HepG2 (cell line): ENCODE data around the gene KRTAP5-8. TPM values are rescaled to one million over a fixed set of nuclear protein-coding genes. Genes with fewer than 3 reads are reported as not detected.
"Not testable (repeated sequence)": the region's sequence is repeated elsewhere in the genome, so short reads cannot be mapped to it uniquely, and the experiment has no call there.

Experiments
- ARNTL ChIP-seq: sonication (generic); formaldehyde crosslinking; IDR thresholded peaks from 2 replicates; pipeline ENCODE4 v1.4.0; 2020; ENCODE audit warnings: mild to moderate bottlenecking, missing genetic modification reagents
- CREM ChIP-seq, 2 experiments: sonication (generic) in 1 of 2; formaldehyde crosslinking in 1 of 2; IDR thresholded peaks; 2 replicates each; pipeline versions ENCODE4 v1.4.0 to v1.6.1; 2016 to 2020; ENCODE audit warnings: antibody characterized with exemption in 1 of 2, mild to moderate bottlenecking in 1 of 2, missing genetic modification reagents in 1 of 2
- ERF ChIP-seq: IDR thresholded peaks from 2 replicates; pipeline ENCODE4 v1.6.1; 2018; ENCODE audit warnings: missing biosample characterization, missing genetic modification reagents
- FOXA3 ChIP-seq: IDR thresholded peaks from 2 replicates; pipeline ENCODE4 v1.6.1; 2016; ENCODE audit warnings: missing genetic modification reagents, missing compliant biosample characterization
- IKZF5 ChIP-seq: IDR thresholded peaks from 2 replicates; pipeline ENCODE4 v1.6.1; 2018; ENCODE audit warnings: missing genetic modification reagents, mild to moderate bottlenecking, missing compliant biosample characterization
- KDM6A ChIP-seq: IDR thresholded peaks from 2 replicates; pipeline ENCODE4 v1.6.1; 2016; ENCODE audit warnings: low read depth
- MEF2D ChIP-seq: sonication (generic); formaldehyde crosslinking; IDR thresholded peaks from 2 replicates; pipeline ENCODE4 v1.5.1; 2020; ENCODE audit warnings: mild to moderate bottlenecking, missing genetic modification reagents
- MEIS1 ChIP-seq: sonication (generic); formaldehyde crosslinking; IDR thresholded peaks from 2 replicates; pipeline ENCODE4 v1.9.0; 2021; ENCODE audit warnings: mild to moderate bottlenecking, missing genetic modification reagents, moderate library complexity, borderline replicate concordance
- POLR2A ChIP-seq, 2 experiments: IDR thresholded peaks; 2 replicates each; pipeline ENCODE4 v1.6.1; 2011; ENCODE audit warnings: low read depth in 2 of 2, low read length in 2 of 2, mild to moderate bottlenecking in 1 of 2, moderate library complexity in 1 of 2; ENCODE audit not compliant: insufficient read depth in 1 of 2
- RXRB ChIP-seq: IDR thresholded peaks from 2 replicates; pipeline ENCODE4 v1.6.1; 2016; ENCODE audit warnings: borderline replicate concordance, missing genetic modification reagents, missing compliant biosample characterization
- SAP130 ChIP-seq: IDR thresholded peaks from 2 replicates; pipeline ENCODE4 v1.6.1; 2016; ENCODE audit warnings: low read depth
- SOX13 ChIP-seq, 3 experiments: fragments of 450-650 bp in 1 of 3; sonication (generic) in 1 of 3; formaldehyde crosslinking in 1 of 3; IDR thresholded peaks in 2 of 3; conservative IDR thresholded peaks in 1 of 3; 2 replicates each; pipeline versions ENCODE4 v1.5.0 to v1.6.1; 2016 to 2020; ENCODE audit warnings: antibody characterized with exemption in 1 of 3, mild to moderate bottlenecking in 1 of 3, missing compliant biosample characterization in 1 of 3, missing genetic modification reagents in 1 of 3, moderate library complexity in 1 of 3
- SOX6 ChIP-seq, 2 experiments: fragments of 450-650 bp in 1 of 2; sonication (generic) in 1 of 2; formaldehyde crosslinking in 1 of 2; IDR thresholded peaks; 2 replicates each; pipeline versions ENCODE4 v1.4.0 to v1.6.1; 2017 to 2020; ENCODE audit warnings: antibody characterized with exemption in 1 of 2, mild to moderate bottlenecking in 1 of 2, missing genetic modification reagents in 1 of 2
- TFDP2 ChIP-seq: sonication (generic); formaldehyde crosslinking; IDR thresholded peaks from 2 replicates; pipeline ENCODE4 v1.4.0; 2020; ENCODE audit warnings: missing genetic modification reagents
- YEATS4 ChIP-seq: sonication (generic); formaldehyde crosslinking; IDR thresholded peaks from 2 replicates; pipeline ENCODE4 v1.4.0; 2020; ENCODE audit warnings: missing genetic modification reagents, borderline replicate concordance
- ZBTB38 ChIP-seq: sonication (generic); formaldehyde crosslinking; IDR thresholded peaks from 2 replicates; pipeline ENCODE4 v1.5.1; 2020; ENCODE audit warnings: mild to moderate bottlenecking, missing genetic modification reagents
- ZBTB39 ChIP-seq: sonication (generic); formaldehyde crosslinking; IDR thresholded peaks from 2 replicates; pipeline ENCODE4 v1.5.0; 2020; ENCODE audit warnings: missing genetic modification reagents
- polyA plus RNA-seq, 8 experiments: library from polyadenylated mRNA; depleted of rRNA in 3 of 8; stranded (reverse) in 7 of 8; unstranded in 1 of 8; fragments of >200 nt; fragmentation: Illumina TruSeq in 4 of 8; extraction: Trizol in 4 of 8; gene quantifications; 2 replicates each; pipeline versions ENCODE4 v1.2.1 to v1.2.3, GENCODE V29; 2011 to 2016; ENCODE audit warnings: low read depth in 4 of 8, missing spikeins in 1 of 8, mixed read lengths in 1 of 8; ENCODE audit not compliant: insufficient read depth in 1 of 8
- total RNA-seq, 5 experiments: library from RNA; depleted of rRNA; stranded (reverse); fragments of >200 nt; fragmentation: Illumina TruSeq; extraction: Trizol; gene quantifications; 2 replicates each; pipeline ENCODE4 v1.2.3, GENCODE V29; 2016; ENCODE audit warnings: low read depth in 1 of 5
- TF ChIP-seq, protein P1 (sequence below): sonication (generic); formaldehyde crosslinking; IDR thresholded peaks from 2 replicates; pipeline ENCODE4 v1.5.1; 2020; ENCODE audit warnings: mild to moderate bottlenecking, missing genetic modification reagents, moderate library complexity

The KRTAP5-8 gene
- total and polyA plus RNA-seq, 2 of the 13 experiments (the other 11 are each of a cell fraction or from before 2014, with no cell fraction given), result 0.20 TPM; not detected in 1

DNA sequence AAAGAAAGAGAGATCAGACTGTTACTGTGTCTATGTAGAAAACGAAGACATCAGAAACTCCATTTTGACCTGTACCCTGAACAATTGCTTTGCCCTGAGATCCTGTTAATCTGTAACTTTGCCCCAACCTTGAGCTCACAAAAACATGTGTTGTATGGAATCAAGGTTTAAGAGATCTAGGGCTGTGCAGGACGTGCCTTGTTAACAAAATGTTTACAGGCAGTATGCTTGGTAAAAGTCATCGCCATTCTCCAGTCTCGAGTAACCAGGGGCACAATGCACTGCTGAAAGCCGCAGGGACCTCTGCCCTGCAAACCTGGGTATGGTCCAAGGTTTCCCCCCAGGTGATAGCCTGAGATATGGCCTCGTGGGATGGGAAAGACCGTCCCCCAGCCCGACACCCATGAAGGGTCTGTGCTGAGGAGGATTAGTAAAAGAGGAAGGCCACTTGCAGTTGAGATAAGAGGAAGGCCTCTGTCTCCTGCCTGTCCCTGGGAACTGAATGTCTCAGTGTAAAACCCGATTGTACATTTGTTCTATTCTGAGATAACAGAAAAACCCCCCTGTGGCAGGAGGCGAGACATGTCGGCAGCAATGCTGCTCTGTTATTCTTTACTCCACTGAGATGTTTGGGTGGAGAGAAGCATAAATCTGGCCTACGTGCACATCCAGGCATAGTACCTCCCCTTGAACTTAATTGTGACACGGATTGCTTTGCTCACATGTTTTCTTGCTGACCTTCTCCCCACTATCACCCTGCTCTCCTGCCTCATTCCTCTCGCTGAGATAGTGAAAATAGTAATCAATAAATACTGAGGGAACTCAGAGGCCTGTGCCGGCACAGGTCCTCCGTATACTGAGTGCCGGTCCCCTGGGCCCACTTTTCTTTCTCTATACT is 2.9 kb upstream of the KRTAP5-8 start (continued):
- 0 out of 2 replicates have a peak, but pooled peaks have one; percentile 33 for TF ChIP-seq ZBTB38
- TF ChIP-seq ARNTL (CRISPR knock-in tag), result peak; percentile 80; the same call in 1 of the 2 replicates
- peak; percentile 95 for TF ChIP-seq RXRB (CRISPR knock-in tag)
- TF ChIP-seq TFDP2 (CRISPR knock-in tag), result 0 out of 2 replicates have a peak, but pooled peaks have one; percentile 3
- TF ChIP-seq MEIS1 (CRISPR knock-in tag), result 0 out of 2 replicates have a peak, but pooled peaks have one; percentile 69
- TF ChIP-seq ZBTB39 (CRISPR knock-in tag), result peak; percentile 87; the same call in 1 of the 2 replicates
- not testable (repeated sequence) for TF ChIP-seq SOX13 (IDR thresholded peaks at IDR 0.05); SOX6 (IDR thresholded peaks at IDR 0.05); CREM (CRISPR knock-in tag; IDR thresholded peaks at IDR 0.05)
- peak in 1 of 2 experiments; percentile 63; a peak in 2 of 4 replicates for TF ChIP-seq SOX13 (CRISPR knock-in tag; conservative IDR thresholded peaks at IDR 0.05 in 1 of 2, IDR thresholded peaks at IDR 0.05 in 1 of 2)
- peak; percentile 51 for TF ChIP-seq MEF2D
- TF ChIP-seq KDM6A (CRISPR knock-in tag), result peak; percentile 26; the same call in 1 of the 2 replicates
- TF ChIP-seq, protein P1, sequence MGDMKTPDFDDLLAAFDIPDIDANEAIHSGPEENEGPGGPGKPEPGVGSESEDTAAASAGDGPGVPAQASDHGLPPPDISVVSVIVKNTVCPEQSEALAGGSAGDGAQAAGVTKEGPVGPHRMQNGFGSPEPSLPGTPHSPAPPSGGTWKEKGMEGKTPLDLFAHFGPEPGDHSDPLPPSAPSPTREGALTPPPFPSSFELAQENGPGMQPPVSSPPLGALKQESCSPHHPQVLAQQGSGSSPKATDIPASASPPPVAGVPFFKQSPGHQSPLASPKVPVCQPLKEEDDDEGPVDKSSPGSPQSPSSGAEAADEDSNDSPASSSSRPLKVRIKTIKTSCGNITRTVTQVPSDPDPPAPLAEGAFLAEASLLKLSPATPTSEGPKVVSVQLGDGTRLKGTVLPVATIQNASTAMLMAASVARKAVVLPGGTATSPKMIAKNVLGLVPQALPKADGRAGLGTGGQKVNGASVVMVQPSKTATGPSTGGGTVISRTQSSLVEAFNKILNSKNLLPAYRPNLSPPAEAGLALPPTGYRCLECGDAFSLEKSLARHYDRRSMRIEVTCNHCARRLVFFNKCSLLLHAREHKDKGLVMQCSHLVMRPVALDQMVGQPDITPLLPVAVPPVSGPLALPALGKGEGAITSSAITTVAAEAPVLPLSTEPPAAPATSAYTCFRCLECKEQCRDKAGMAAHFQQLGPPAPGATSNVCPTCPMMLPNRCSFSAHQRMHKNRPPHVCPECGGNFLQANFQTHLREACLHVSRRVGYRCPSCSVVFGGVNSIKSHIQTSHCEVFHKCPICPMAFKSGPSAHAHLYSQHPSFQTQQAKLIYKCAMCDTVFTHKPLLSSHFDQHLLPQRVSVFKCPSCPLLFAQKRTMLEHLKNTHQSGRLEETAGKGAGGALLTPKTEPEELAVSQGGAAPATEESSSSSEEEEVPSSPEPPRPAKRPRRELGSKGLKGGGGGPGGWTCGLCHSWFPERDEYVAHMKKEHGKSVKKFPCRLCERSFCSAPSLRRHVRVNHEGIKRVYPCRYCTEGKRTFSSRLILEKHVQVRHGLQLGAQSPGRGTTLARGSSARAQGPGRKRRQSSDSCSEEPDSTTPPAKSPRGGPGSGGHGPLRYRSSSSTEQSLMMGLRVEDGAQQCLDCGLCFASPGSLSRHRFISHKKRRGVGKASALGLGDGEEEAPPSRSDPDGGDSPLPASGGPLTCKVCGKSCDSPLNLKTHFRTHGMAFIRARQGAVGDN (CRISPR knock-in tag), result peak; percentile 72
- peak in 1 of 2 experiments; percentile 44; a peak in 1 of 4 replicates for TF ChIP-seq POLR2A (IDR thresholded peaks at IDR 0.05; ENCODE audit: insufficient read depth in 1 of 2, low read depth in 2 of 2, low read length in 2 of 2)
- TF ChIP-seq FOXA3 (CRISPR knock-in tag), result peak; percentile 56
- TF ChIP-seq SAP130, result peak; percentile 35; the same call in 1 of the 2 replicates
- TF ChIP-seq YEATS4, result peak; percentile 65
- 0 out of 2 replicates have a peak, but pooled peaks have one; percentile 50 for TF ChIP-seq IKZF5 (CRISPR knock-in tag)
- peak; percentile 27; the same call in 1 of the 2 replicates for TF ChIP-seq ERF (CRISPR knock-in tag)
- TF ChIP-seq SOX6 (CRISPR knock-in tag; IDR thresholded peaks at IDR 0.05), result peak; percentile 66
- peak; percentile 27 for TF ChIP-seq CREM (IDR thresholded peaks at IDR 0.05)
